Neural progenitor cell (in vitro differentiated cells): Measurements from ENCODE around the gene PCSK9.

Experiments
- CTCF ChIP-seq: fragments of 200-600 bp; sonication (generic); IDR thresholded peaks from 2 replicates; pipeline ENCODE4 v1.5.1; 2017; ENCODE audit warnings: antibody characterized with exemption, mild to moderate bottlenecking
- EZH2 ChIP-seq: fragments of 200-600 bp; sonication (generic); IDR thresholded peaks from 2 replicates; pipeline ENCODE4 v1.6.1; 2017; ENCODE audit warnings: antibody characterized with exemption, mild to moderate bottlenecking, moderate library complexity
- EZH2phosphoT487 ChIP-seq: fragments of 200-600 bp; sonication (generic); IDR thresholded peaks from 2 replicates; pipeline ENCODE4 v1.6.1; 2017; ENCODE audit warnings: antibody characterized with exemption

GRCh38 chr1:55043011-55043410, 3.7 kb downstream of the PCSK9 start:
- no peak for TF ChIP-seq CTCF
- TF ChIP-seq EZH2: no peak
- TF ChIP-seq EZH2phosphoT487: no peak
